Raji (cell line): ENCODE data around the gene BTBD9.

Experiments
- POLR2A ChIP-seq: IDR thresholded peaks from 2 replicates; pipeline ENCODE4 v1.6.1; 2011; ENCODE audit warnings: low read depth, low read length, control low read depth; ENCODE audit not compliant: insufficient read depth

BTBD9 gene

DNA sequence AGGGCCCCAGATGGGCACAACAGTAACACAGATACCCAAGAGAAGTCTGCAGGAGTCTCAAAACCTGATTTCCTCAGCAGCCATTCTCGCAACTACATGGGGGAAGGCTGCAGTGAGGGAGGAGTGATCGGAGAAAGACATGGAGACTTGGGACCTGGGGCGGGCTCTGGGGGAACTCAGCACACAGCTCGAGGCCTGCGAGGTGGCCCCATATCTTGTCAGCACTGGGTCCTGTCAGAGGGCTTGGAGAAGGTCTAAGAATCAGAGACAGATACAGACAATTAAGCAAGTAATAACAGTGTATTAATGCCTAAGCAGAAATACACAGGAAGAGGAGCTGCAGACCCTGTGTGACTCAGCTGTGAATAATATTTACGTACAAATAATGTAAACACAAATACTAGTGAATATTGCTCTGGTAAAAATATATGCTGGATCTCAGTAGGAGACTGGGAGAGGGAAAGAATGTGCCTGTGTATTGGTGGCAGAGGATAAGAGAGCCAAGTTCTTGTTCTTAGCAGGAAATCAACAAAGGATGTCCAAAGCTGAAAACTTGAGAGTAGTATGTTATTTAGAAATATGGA, 484.0 kb downstream of the BTBD9 start:
- no peak for TF ChIP-seq POLR2A

DNA sequence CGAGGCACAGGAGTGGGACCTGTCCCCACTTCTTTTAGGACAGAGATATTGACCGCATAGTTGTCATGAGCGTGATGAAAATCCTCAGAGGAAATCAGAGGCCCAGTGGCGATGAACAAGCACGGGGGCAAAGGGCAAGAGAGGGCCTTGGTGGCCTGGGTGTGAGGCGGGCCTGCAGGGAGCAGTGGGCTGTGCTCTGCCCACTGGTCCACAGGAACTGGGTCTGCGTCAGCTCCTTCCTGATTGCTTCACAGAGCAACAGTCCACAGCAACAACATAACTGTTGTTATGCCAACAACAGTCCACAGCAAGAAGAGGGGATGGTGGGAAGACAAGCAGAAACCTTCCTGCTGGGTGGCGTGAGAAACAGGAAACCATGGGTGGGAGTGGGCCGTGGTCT, 484.6 kb downstream of the BTBD9 start:
- no peak for TF ChIP-seq POLR2A

- no peak for TF ChIP-seq POLR2A
Measured at GRCh38 chr6:38154731-38155130, 485.0 kb downstream of the BTBD9 start.

- no peak for TF ChIP-seq POLR2A
Measured at GRCh38 chr6:38153798-38154345, 485.9 kb downstream of the BTBD9 start.

- no peak for TF ChIP-seq POLR2A
Measured at GRCh38 chr6:38153076-38153797, 486.5 kb downstream of the BTBD9 start.

DNA sequence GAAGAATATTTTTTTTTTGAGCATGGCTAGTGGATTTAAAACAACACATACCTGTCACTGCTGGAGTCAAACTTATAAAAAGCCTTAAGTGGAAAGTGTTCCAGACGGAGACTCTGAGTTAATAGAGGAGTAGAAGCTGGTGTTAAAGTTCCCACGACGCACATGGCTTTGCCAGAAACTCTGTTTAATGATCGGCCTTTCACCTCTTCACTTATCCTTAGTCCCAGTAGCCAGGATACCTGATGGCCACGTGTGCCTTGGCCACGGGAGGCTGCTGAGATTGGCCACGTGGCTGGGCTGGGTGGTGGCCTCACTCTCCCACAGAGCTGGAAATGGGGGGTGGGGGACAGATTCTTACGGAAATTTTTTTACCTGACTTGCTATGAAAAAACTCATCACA, 487.1 kb downstream of the BTBD9 start:
- no peak for TF ChIP-seq POLR2A

DNA sequence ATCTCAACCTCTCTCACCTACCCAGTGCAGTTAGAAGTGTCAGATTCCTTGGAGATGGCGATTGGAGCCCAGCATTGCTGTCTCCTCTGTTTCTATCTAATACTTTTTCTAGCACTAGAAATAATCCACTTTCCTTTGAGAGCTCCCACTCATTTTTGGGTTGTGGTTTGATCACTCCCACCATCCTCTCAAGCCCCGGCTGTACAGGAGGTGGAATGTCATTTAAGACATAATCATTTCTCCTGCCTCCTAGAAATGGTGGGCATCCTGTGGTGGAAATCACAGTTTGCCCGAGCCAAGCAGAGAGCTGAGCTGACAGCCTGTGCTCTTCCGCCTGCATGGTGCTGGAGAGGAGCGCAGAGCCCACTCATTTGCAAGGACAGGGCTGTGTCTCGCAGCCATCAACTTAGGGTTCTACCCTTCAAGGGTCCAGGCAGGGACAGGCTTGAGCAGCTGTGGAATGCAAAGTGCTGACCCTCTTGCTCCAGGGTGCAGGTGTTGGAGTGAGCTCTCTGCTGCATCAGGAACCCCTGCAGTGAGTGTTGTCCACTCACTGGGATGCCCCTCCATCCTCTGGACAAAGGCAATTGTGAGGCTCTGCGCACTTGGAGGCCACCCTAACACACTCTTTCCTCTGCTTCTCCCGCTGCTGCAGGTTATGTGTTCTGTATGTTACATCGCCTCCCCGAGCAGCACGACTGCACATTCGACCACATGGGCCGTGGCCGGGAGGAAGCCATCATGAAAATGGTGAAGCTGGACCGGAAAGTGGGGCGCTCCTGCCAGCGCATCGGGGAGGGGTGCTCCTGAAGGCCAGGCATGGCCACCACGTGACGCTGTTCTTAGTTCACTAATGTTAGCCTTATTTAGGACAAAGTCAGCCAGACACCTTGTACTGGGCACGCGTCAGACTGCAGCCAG, 487.9 kb downstream of the BTBD9 start:
- TF ChIP-seq POLR2A, result no peak

- no peak for TF ChIP-seq POLR2A
Measured at GRCh38 chr6:38150681-38151296, 488.9 kb downstream of the BTBD9 start.

DNA sequence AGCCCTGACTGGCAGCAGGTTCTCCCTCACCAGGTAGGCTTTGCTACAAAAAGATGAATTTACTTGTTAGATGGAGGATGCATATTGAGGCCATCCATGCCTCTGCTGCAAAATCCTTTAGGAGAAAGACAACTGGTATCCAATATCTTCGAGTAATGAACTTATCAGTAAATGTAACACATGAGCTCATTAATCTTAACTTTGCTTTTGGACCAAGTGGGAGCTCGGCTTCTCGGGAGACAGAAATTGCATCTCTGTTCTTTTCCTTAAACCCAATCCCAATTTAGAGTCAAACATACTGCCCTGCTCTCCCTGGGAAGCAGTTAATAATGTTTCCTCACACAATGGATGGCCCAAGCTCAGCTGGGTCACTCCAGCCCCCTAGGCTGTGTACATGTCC, 489.7 kb downstream of the BTBD9 start:
- no peak for TF ChIP-seq POLR2A

DNA sequence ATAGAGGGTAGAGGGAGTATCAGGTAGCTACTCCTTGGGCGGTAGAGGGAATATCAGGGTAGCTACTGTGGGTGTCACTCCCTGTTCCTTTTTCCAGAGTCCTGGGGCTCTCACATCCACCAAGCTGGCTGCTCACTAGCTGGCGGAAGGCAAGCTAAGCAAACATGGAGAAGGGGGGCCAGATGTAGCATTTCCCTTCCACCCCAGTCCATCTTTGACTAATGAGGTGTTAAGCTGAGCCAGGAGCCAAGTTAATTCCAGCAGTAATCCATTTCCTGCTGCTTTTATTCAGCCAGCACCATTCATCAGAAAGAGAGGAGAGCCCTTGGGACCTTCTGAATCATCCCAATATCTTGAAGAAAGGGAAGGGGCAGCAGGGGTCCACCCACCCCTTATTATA, 490.2 kb downstream of the BTBD9 start:
- TF ChIP-seq POLR2A, result no peak

DNA sequence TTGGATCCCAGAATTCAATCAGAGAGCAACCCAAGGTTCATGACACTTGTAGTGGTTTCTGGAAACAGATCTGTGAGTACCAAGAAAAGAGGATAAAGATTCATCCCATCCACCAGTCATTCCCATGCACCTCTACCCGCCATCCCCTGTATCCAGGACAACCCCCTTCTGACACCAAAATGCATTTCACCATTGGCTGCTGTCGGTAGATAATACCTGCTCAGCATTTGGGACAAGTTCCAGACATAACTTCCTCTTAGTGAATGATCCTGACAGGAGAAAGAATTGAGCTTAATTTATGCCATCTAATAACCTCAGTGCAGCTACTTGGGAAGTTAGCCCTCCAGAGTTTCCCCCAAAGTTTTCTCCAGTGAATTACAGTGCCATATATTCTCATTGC, 491.1 kb downstream of the BTBD9 start:
- no peak for TF ChIP-seq POLR2A

- no peak for TF ChIP-seq POLR2A
Measured at GRCh38 chr6:38146734-38147027, 493.0 kb downstream of the BTBD9 start.

DNA sequence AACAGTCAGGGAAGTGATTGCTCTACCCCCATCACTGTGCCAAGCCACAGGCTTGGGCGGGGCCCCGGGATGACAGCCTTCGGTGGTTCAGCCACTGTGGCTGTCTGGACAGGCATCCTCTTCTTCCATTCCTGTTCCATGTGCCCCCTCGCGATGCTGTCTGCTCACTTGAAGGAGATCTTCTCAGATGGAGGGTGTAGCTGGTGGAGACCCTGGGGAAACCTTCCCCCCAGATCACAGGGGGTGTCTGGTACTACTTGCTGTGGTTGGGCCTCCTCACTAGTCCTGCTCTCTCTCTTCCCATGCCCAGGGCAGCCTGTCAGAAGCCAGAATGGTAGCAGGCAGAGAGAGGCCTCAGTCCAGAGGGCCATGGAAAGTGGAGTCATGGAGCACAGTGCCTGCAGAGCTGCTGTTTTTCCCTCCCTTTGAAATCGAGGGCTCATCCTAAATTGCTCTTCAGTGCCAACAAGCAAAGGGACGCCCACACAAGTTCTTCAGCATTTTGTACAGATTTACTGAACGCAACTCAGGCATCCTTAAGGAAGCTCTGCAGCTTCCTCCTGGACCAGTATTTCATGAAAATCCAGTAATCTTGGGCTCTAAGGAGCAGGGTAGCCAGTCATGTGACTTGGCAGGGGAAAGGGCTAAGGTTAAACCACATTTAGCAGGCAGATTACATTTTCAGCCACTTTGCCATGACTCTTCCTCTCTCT, 493.6 kb downstream of the BTBD9 start:
- TF ChIP-seq POLR2A, result no peak

- no peak for TF ChIP-seq POLR2A
Measured at GRCh38 chr6:38144365-38144945, 495.3 kb downstream of the BTBD9 start.

GRCh38 chr6:38143191-38144150, 496.3 kb downstream of the BTBD9 start:
- TF ChIP-seq POLR2A, result no peak
